Occipital lobe (tissue), 2 donors: Measurements from ENCODE around the gene NAPSA. TPM values are rescaled to one million over a fixed set of nuclear protein-coding genes. Genes with fewer than 3 reads are reported as not detected.
"Not testable (repeated sequence)": the region's sequence is repeated elsewhere in the genome, so short reads cannot be mapped to it uniquely, and the experiment has no call there.

Experiments
- DNase-seq: peaks from one replicate; lab custom pipeline; 2025; lab: John Stamatoyannopoulos, UW
- total RNA-seq: library from RNA; depleted of rRNA; stranded (reverse); fragments of >200 nt; gene quantifications from one replicate; pipeline ENCODE4 v1.2.3, GENCODE V29; 2014

The NAPSA gene
- total RNA-seq, 1 donor from 2014 or later: 0.16 TPM

- DNase-seq: no peak
Measured at GRCh38 chr19:50361290-50362029, 4.0 kb downstream of the NAPSA start.

- no peak for DNase-seq
Measured at GRCh38 chr19:50359328-50359818, 6.1 kb downstream of the NAPSA start.

GRCh38 chr19:50358483-50359327, 6.7 kb downstream of the NAPSA start:
- peak; percentile 27 for DNase-seq

GRCh38 chr19:50357178-50358100, 8.0 kb downstream of the NAPSA start:
- DNase-seq: peak; percentile 52

- DNase-seq: no peak
Measured at GRCh38 chr19:50356691-50357177, 8.7 kb downstream of the NAPSA start.

GRCh38 chr19:50353487-50353880, 12.0 kb downstream of the NAPSA start:
- DNase-seq: not testable (repeated sequence)

- DNase-seq: no peak
Measured at GRCh38 chr19:50352242-50352641, 13.2 kb downstream of the NAPSA start.

- DNase-seq: no peak
Measured at GRCh38 chr19:50349277-50350057, 16.0 kb downstream of the NAPSA start.

GRCh38 chr19:50347089-50347581, 18.3 kb downstream of the NAPSA start:
- DNase-seq: not testable (repeated sequence)

- no peak for DNase-seq
Measured at GRCh38 chr19:50344661-50345318, 20.6 kb downstream of the NAPSA start.

- no peak for DNase-seq
Measured at GRCh38 chr19:50341091-50341564, 24.3 kb downstream of the NAPSA start.

GRCh38 chr19:50340331-50340730, 25.1 kb downstream of the NAPSA start:
- DNase-seq: no peak

GRCh38 chr19:50337031-50337430, 28.4 kb downstream of the NAPSA start:
- DNase-seq: not testable (repeated sequence)

- DNase-seq: no peak
Measured at GRCh38 chr19:50334741-50335421, 30.6 kb downstream of the NAPSA start.

GRCh38 chr19:50333737-50334617, 31.5 kb downstream of the NAPSA start:
- DNase-seq: peak; percentile 84

GRCh38 chr19:50333235-50333736, 32.2 kb downstream of the NAPSA start:
- DNase-seq: peak; percentile 90

GRCh38 chr19:50332244-50333038, 33.0 kb downstream of the NAPSA start:
- DNase-seq: no peak
